GM21390 (cell line): Measurements from ENCODE around the gene RCVRN.

Source experiments
- ATAC-seq: cut with Tn5 transposase; IDR thresholded peaks from one replicate; pipeline ENCODE4 v1.9.1; 2021; ENCODE audit not compliant: unreplicated experiment

The RCVRN gene

GRCh38 chr17:9905078-9905415 is at the start of gene RCVRN:
TSS of gene RCVRN (minus strand) at chr17:9905271. CDS start at chr17:9905180, 91 bp downstream.
- ATAC-seq, result no peak

- no peak for ATAC-seq
Measured at GRCh38 chr17:9953492-9953891, 48.4 kb upstream of the RCVRN start.

- no peak for ATAC-seq
Measured at GRCh38 chr17:9951803-9952202, 46.7 kb upstream of the RCVRN start.

- no peak for ATAC-seq
Measured at GRCh38 chr17:9948928-9949327, 43.9 kb upstream of the RCVRN start.

GRCh38 chr17:9944704-9945103 is 39.6 kb upstream of the RCVRN start:
- no peak for ATAC-seq

GRCh38 chr17:9943343-9943742 is 38.3 kb upstream of the RCVRN start:
- no peak for ATAC-seq

- ATAC-seq, result no peak
Measured at GRCh38 chr17:9942885-9943284, 37.8 kb upstream of the RCVRN start.

GRCh38 chr17:9941305-9941704 is 36.2 kb upstream of the RCVRN start:
- ATAC-seq, result no peak

GRCh38 chr17:9940841-9941240 is 35.8 kb upstream of the RCVRN start:
- ATAC-seq, result no peak

- ATAC-seq, result no peak
Measured at GRCh38 chr17:9938764-9939163, 33.7 kb upstream of the RCVRN start.

- no peak for ATAC-seq
Measured at GRCh38 chr17:9937901-9938300, 32.8 kb upstream of the RCVRN start.

- ATAC-seq, result no peak
Measured at GRCh38 chr17:9937241-9937761, 32.2 kb upstream of the RCVRN start.

GRCh38 chr17:9936095-9936494 is 31.0 kb upstream of the RCVRN start:
- ATAC-seq, result no peak

- no peak for ATAC-seq
Measured at GRCh38 chr17:9935408-9935807, 30.3 kb upstream of the RCVRN start.

GRCh38 chr17:9934331-9934730 is 29.3 kb upstream of the RCVRN start:
- no peak for ATAC-seq

GRCh38 chr17:9932491-9932890 is 27.4 kb upstream of the RCVRN start:
- ATAC-seq, result no peak

GRCh38 chr17:9931144-9931741 is 26.2 kb upstream of the RCVRN start:
- ATAC-seq, result no peak

- ATAC-seq, result no peak
Measured at GRCh38 chr17:9929871-9930270, 24.8 kb upstream of the RCVRN start.

GRCh38 chr17:9928601-9929333 is 23.7 kb upstream of the RCVRN start:
- ATAC-seq, result no peak

- ATAC-seq, result no peak
Measured at GRCh38 chr17:9926150-9926804, 21.2 kb upstream of the RCVRN start.

- ATAC-seq, result no peak
Measured at GRCh38 chr17:9925457-9925856, 20.4 kb upstream of the RCVRN start.

GRCh38 chr17:9924735-9925191 is 19.7 kb upstream of the RCVRN start:
- ATAC-seq, result no peak
